ENCODE results near the gene RIOK2. TPM values are rescaled to one million over a fixed set of nuclear protein-coding genes. Genes with fewer than 3 reads are reported as not detected.

The RIOK2 gene
- total and polyA plus RNA-seq, 9 of the 15 experiments (the other 6 are each of a cell fraction or from before 2014, with no cell fraction given), result 22.9 to 97.6 (median 47.8) TPM

DNA sequence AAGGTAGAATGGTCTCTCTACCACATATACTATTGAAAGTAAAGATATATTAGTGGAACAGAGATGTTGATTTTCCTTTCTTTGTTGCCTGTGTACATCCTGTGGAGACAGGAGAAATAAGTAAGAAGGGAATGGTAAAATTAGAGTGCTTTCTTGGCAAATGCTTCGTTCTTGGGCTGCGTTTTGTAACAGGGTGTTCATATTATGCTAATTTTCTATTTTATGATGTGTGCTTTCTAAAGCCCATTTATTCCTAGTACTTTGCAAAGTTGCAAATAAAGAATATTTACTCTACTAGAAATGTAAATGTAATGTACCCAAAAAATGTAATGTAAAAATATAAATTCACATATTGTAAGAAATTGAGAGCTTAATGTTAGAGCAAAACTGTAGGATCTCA, 40.5 kb upstream of the RIOK2 start:
- no peak for FAIRE-seq
- no peak for ATAC-seq
- CTCF ChIA-PET (ENCODE audit: low intra/inter-chr PET ratio), result no interaction called here
- BruUV-seq (replicated peaks), result no TSS peak
- H3K4me2 ChIP-seq (ENCODE audit: insufficient read depth, low read length), result no peak overlapping the region
- H3K9ac ChIP-seq (ENCODE audit: insufficient read depth in 1 of 2, low read depth in 2 of 2, low read length in 2 of 2), result no peak overlapping the region
- H3K9me1 ChIP-seq (ENCODE audit: control insufficient read depth, insufficient read depth, low read length), result no peaks in the 10 kb centered on the region
- POLR2A ChIA-PET, result no interaction called here
- intact Hi-C loops (cut with micrococcal nuclease), result no loop called here
- no peak for DNase-seq (ENCODE audit: extremely low read depth in 1 of 4, low spot score in 3 of 4)
- H3K4me3 ChIP-seq, result no peak overlapping the region
- H3K79me2 ChIP-seq (ENCODE audit: control insufficient read depth, insufficient read depth, low read length), result no peaks in the 10 kb centered on the region
- no peak overlapping the region for H2AFZ ChIP-seq (ENCODE audit: low read depth, low read length)
- H3K27me3 ChIP-seq (ENCODE audit: control insufficient read depth in 2 of 2, insufficient read depth in 2 of 2, low read length in 2 of 2), result no peaks in the 10 kb centered on the region
- 20% methylated on average over 2 of the region's 2 CpGs for WGBS (ENCODE audit: insufficient coverage, low coverage, missing lambda C conversion rate)
- H3K27ac ChIP-seq (ENCODE audit: extremely low read depth, low read depth, low read length), result no peak overlapping the region
- no peak for TF ChIP-seq CTBP1 (IDR thresholded peaks at IDR 0.05; ENCODE audit: borderline replicate concordance)
- TF ChIP-seq POLR3A (IDR thresholded peaks at IDR 0.05; ENCODE audit: borderline replicate concordance, extremely low read depth, insufficient read depth, insufficient read length), result no peak
- TF ChIP-seq CHD1 (IDR thresholded peaks at IDR 0.05; ENCODE audit: low read length), result no peak
- TF ChIP-seq, protein P1, sequence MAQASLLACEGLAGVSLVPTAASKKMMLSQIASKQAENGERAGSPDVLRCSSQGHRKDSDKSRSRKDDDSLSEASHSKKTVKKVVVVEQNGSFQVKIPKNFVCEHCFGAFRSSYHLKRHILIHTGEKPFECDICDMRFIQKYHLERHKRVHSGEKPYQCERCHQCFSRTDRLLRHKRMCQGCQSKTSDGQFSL (CRISPR knock-in tag; IDR thresholded peaks at IDR 0.05), result no peak
- TF ChIP-seq, protein P1 (tag; IDR thresholded peaks at IDR 0.05), result no peak
- TF ChIP-seq CBX8 (IDR thresholded peaks at IDR 0.05; ENCODE audit: borderline replicate concordance, extremely low read depth, low read depth, low read length, poor library complexity, severe bottlenecking), result no peak
- no peak for TF ChIP-seq SMAD2 (IDR thresholded peaks at IDR 0.05; ENCODE audit: low read depth, low read length)
- no peak for TF ChIP-seq ZNF589 (CRISPR knock-in tag; IDR thresholded peaks at IDR 0.05; ENCODE audit: low read depth)
- no peak for TF ChIP-seq RBM39 (optimal IDR thresholded peaks at IDR 0.05; ENCODE audit: low read depth, low read length)
- no peak for TF ChIP-seq GABPB2 (CRISPR knock-in tag; conservative IDR thresholded peaks at IDR 0.05)
- H3K9me3 ChIP-seq (replicated peaks; ENCODE audit: control insufficient read depth, insufficient read depth, low read depth, low read length), result no peaks in the 10 kb centered on the region
- H3K36me3 ChIP-seq (ENCODE audit: control insufficient read depth, insufficient read depth, low read length), result no peaks in the 10 kb centered on the region
- H4K20me1 ChIP-seq (replicated peaks; ENCODE audit: control insufficient read depth, insufficient read depth, low read length), result no peaks in the 10 kb centered on the region
- no peaks in the 10 kb centered on the region for H3K4me1 ChIP-seq (replicated peaks in 1 of 2; ENCODE audit: control insufficient read depth in 2 of 2, insufficient read depth in 2 of 2, low read length in 2 of 2)
- in situ Hi-C loops (cut with MboI), result no loop called here

All from K562 (cell line).